22Rv1 (cell line): ENCODE measurements around the gene FBXO31.

Source experiments
- H3K27ac ChIP-seq: fragments of 450-650 bp; 2 replicates; pipeline ENCODE4 v1.5.1; 2017
- ZFX ChIP-seq: fragments of 450-650 bp; IDR thresholded peaks from 2 replicates; pipeline ENCODE4 v1.6.1; 2017; ENCODE audit warnings: antibody characterized with exemption, borderline replicate concordance
- TF ChIP-seq, protein P1 (sequence below): fragments of 450-650 bp; IDR thresholded peaks from 2 replicates; pipeline ENCODE4 v1.5.1; 2017; ENCODE audit warnings: mild to moderate bottlenecking

Gene FBXO31

DNA sequence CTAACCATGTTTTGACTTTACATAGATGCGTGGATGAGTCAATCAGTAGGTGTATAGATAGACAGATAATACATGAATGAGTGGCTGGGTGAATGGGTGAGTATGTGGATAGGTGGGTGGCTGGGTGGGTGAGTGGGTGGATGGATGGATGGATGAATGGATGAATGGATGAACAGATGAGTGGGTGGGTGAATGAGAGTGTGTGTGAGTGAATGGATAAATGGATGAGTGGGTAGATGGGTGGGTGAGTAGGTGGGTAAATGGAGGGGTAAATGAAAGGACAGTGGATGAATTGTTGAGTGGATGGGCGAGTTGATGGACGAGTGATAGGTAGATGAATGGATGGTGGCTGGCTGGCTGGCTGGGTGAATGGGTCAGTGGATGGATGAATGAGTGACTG lies 89.6 kb downstream of the FBXO31 start:
- no peak for TF ChIP-seq ZFX
- TF ChIP-seq, protein P1, sequence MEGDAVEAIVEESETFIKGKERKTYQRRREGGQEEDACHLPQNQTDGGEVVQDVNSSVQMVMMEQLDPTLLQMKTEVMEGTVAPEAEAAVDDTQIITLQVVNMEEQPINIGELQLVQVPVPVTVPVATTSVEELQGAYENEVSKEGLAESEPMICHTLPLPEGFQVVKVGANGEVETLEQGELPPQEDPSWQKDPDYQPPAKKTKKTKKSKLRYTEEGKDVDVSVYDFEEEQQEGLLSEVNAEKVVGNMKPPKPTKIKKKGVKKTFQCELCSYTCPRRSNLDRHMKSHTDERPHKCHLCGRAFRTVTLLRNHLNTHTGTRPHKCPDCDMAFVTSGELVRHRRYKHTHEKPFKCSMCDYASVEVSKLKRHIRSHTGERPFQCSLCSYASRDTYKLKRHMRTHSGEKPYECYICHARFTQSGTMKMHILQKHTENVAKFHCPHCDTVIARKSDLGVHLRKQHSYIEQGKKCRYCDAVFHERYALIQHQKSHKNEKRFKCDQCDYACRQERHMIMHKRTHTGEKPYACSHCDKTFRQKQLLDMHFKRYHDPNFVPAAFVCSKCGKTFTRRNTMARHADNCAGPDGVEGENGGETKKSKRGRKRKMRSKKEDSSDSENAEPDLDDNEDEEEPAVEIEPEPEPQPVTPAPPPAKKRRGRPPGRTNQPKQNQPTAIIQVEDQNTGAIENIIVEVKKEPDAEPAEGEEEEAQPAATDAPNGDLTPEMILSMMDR, result no peak
- H3K27ac ChIP-seq, result no peak overlapping the region

DNA sequence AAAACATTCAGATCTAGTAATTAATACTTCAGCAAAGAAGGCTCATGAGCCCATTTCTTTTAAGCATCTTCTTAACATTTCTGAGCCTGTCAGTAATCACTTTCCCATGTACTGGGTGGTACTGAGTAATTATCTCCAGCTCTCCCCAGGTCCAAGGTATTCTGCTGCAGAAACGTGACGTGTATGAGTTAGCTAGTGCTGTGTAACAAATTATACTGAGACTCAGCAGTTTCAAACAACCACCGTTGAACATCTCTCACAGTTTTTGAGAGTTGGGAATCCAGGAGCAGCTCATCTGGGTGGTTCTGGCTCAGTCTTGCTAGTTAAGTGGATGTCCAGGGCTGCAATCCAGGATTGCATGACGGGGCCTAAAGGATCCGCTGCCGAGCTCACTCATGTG lies 91.6 kb downstream of the FBXO31 start:
- TF ChIP-seq, protein P1, result no peak
- TF ChIP-seq ZFX, result no peak
- H3K27ac ChIP-seq, result no peak overlapping the region

DNA sequence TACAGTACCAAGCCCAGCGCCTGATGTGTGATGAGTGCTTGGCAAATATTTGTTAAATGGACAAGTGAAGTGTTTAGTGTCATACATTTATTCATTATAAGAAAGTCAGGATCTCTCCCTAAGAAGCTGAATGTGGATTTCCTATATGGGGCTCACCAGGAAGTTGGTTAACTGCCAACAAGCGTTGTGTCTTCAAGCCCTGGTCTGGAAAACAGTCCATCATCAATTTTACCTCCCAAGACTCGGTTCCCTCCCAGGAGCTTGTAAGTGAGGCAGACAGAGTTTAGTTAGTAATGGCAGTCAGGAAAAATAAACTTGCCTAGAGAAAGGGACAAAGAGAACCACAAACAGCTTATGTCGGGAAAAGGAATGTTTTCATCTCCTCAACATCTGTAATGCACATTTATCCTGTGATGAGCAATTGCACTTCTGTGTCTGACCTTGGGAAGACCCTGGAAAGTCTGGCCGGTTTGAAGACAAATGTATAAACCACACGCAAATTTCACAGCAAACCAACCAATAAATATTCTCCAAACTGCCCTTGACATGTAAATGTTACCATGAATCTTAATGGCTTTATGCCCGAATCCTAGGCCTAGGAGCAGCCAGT lies 94.7 kb downstream of the FBXO31 start:
- no peak for TF ChIP-seq ZFX
- TF ChIP-seq, protein P1, result no peak
- no peak overlapping the region for H3K27ac ChIP-seq

DNA sequence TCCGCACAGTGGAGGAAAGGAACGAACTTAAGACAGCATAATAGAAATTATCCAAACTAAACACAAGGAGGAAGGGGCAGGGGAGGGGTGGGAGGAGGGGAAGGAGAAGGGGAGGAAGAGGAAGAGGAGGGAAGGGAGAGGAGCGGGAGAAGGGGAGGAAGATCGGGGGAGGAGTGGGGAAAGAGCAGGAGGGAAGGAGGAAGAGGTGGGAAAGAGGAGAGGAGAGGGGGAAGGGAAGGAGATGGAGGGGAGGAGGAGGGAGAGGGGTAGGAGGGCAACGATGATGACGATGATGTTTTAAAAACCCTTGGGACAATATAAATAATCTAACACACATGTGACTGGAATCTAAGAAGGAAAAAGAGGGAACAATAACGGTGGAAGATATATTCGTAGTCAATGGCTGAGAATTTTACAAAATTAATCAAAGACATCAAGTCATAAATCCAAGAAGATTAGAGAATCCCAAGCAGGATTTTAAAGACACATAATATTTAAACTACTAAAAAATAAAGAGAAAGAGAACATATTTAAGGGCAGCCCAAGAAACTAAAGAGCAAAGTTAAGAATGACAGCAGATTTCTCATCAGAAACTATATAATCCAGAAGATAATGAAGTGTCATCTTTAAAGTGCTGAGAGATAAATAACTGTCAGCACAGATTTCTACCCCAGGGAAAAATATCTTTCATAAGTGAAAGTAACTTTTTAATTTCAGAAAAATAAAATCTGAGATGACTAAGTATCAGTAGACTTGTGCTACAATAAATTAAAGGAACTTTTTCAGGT lies 96.5 kb downstream of the FBXO31 start:
- TF ChIP-seq, protein P1, result no peak
- no peak for TF ChIP-seq ZFX
- no peak overlapping the region for H3K27ac ChIP-seq

DNA sequence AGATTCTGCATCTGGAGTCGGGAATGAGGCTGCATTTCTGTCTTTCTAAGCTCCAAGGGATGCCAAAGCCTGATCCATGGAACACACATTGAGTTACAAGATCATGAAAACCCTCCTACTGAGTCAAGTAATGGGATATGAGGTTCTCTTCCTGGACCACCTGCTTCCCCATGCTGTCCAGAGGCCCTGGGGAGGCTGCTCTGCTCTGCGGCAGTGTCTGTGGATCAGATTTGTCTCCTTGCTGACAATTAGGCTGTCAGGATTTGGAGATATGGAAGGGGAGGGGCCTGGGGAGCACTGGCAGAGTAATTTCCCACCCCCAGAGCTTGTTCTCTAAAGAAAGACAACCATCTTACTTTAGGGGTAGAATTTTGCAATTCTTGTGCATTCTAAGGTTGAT lies 99.4 kb downstream of the FBXO31 start:
- no peak overlapping the region for H3K27ac ChIP-seq
- no peak for TF ChIP-seq ZFX
- TF ChIP-seq, protein P1, result no peak

DNA sequence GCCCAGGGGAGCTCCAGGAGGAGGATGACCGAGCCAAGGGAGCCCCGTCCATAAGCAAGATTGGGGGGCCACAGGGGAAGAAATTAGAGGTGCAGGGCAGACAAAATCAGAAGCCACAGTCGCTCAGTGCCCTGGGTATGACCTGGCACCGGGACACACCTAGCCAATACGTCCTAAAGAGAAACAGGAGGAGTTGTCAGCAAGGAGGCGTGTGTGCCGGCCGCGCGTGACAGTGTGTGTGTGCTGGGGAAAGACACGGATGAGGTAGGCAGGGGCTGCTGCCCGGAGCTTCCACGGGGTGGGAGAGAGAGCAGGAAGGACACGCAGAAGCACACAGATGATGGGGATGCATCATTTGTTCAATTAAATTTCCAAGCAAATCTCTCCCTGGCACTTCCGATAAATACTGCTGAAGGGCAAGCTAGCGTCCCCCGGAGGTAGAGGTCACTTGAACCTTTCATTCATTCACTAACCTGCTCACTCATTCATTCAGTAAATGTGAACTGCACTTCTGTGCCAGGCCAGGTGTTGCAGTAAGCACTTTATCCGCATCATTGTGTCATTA lies 104.4 kb downstream of the FBXO31 start:
- H3K27ac ChIP-seq, result no peak overlapping the region
- TF ChIP-seq, protein P1, result no peak
- TF ChIP-seq ZFX, result no peak
